DMS153 (cell line): ENCODE results near the gene PIK3R5.
"Not testable (repeated sequence)": the region's sequence is repeated elsewhere in the genome, so short reads cannot be mapped to it uniquely, and the experiment has no call there.

Experiments used
- DNase-seq: peaks from one replicate; lab custom pipeline; 2025; lab: John Stamatoyannopoulos, UW

Gene PIK3R5

DNA sequence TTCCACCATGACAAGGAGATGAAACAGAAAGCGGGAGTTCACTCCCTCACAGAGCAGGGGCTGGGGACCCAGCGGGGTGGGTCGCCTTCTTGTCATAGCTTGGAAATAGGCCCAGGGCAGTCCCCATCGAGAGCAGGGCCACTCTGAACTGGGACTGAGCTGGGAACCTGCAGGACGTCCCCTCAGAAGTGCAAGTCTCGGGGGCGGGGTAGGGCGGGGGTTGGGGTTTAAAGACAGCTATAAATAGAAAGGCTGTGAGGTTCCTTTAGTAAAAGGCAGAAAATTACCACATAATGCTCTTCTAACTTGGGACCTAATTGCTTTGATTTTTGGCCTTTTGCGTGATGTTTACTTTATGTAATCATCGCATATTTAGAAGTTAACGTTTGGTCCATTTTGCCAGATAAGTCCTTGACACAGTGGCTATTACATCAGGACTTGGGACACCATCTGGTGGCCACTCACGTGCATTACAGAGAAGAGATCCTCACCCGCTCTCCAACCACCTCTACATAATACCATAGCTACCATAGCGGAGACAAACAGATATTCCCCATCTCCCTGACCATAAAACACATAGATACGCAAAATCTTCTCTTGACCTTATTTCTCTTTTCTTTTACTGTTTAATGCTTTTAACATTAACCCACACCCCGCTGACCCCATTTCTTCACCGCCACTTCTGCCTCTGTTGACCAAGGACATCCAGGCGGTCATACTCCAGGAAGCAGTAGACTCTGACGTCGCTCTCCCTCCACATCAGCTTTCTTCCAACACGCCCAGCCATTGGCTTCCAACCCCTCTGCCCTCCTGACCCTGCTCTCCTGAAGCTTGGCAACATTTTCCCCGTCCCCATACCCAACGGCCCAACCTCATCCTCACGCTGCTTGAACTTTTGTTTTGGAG is 70.6 kb downstream of the PIK3R5 start:
- no peak for DNase-seq

- no peak for DNase-seq
These were observed 71.3 kb downstream of the PIK3R5 start for GRCh38 chr17:8894202-8894671.

- no peak for DNase-seq
These were observed 71.8 kb downstream of the PIK3R5 start for GRCh38 chr17:8893621-8894201.

DNA sequence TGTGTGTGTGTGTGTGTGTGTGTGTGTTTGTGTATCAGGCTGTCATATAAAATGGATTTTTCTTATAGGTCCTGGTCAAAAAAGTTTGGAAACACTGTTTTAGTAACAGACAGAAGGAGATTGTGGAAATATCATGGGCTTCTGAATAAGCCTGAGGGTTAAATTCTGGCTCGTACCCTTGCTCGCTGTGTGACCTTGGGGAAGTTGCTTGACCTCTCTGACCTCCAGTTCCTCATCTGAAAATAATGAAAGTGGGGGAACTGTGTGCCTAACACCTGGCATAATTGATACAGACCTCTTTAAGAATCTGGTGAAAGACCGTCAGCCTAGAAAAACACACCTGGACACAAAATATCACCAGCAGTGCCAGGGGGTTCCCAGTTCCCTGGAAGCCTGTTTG is 72.4 kb downstream of the PIK3R5 start:
- DNase-seq = no peak

GRCh38 chr17:8892338-8892690 is 73.2 kb downstream of the PIK3R5 start:
- DNase-seq = no peak

DNA sequence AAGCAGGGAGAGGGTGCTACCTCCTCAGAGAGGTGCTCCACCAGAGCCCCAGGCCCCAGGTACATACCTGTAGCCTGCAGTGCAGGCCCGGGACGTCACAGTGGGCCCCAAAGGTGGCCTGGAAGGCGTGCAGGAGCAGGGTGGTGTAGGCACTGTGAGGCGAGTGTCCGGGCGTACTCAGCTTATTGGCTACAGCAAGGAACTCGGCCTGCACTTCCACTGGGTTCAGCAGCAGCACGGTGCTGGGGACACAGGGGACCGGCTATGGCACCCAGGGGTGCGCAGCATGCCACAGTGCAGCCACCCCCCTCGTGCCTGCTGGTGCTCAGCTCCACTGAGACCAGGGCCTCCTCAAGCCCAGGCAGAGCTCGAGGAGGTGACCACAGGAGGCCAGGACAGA is 74.8 kb downstream of the PIK3R5 start:
- no peak for DNase-seq

DNA sequence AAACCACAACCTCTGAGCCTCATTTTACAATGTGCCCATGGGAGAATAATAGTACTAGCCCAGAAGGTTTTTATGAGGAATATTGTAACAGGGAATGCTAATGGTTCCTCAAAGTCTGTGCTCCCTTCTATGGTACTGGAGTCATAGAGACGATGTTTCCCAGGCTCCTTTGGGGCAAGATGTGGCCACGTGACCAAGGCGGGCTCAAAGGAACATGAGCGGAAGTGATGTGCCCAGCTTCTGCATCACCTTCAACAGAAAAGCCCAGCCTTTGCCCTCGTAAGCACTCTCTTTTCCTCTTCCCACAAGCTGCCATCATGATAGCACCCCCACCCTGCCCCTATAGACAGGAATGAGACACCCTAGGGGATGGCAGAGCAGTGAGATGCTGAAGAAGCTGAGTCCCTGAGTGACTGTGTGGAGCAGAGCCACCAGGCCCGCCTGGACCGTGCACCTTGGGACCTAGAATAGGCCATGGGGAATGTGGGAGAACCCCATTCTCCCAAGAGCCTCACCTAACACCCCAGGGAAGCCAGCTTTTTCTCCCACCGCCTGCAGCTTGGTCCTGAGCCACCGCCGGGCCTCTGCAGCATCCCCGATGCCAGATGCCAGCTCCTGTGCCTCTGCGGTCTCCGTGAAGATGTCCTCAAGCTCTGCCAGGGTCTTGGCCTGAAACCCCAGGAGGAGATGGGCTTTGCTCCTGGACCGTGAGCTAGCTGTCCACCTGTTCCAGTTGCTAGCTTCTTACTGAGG is 75.9 kb downstream of the PIK3R5 start:
- no peak for DNase-seq

GRCh38 chr17:8888704-8889302 is 76.7 kb downstream of the PIK3R5 start:
- DNase-seq = no peak

- no peak for DNase-seq
These were observed 77.4 kb downstream of the PIK3R5 start for GRCh38 chr17:8887834-8888703.

DNA sequence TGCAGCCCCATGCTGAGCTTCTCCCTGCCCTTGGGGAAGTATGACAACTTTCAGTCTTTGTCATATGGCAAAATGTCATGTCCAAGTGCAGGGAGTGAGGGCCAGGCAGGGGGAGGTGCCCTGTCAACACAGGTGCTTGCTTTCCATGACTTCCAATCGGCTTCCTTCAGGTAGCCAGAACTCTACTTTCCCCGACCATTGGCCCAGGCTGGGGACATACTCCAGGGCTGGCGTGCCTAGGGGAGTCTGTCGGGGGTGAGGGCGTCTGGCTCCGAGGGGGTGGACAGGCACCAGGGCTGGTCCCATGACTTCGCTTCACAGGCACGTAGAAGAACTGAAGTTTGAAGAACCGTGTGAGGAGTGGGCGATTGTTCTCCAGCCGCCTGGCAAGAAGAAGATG is 78.2 kb downstream of the PIK3R5 start:
- no peak for DNase-seq

DNA sequence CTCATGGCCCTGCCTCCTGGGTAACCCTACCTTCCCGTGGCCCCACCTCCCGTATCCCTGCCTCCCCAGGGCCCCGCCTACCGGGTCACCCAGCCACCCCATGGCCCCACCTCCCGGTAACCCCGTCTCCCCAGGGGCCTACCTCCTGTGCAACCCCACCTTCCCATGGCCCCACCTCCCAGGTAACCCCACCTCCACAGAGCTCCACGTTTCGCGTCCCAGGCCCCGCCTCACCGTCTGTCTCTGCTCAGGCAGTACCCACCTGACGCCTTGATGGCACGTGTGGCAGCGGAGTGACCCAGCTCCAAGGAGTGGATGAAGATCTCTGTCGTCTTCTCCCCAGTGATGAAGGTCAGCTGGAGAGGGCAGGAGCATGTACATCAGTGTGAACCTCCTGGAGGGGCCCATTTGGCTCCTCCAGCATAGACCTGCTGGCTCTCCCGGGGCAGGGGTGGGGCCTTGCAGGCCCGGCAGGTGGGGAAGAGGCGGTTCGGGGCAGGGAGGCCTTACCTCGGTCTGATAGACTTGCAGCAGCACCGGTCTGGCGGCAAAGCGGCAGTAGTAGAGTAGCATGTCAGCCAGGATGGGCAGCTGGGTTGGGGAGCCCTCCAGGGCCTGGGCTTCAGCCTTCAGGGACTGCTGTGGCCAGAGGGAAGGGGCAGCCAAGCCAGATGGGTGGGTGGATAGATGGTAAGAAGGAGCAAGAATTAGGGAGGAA is 79.4 kb downstream of the PIK3R5 start:
- no peak for DNase-seq

GRCh38 chr17:8885163-8885966 is 80.1 kb downstream of the PIK3R5 start:
- not testable (repeated sequence) for DNase-seq

GRCh38 chr17:8884336-8884990 is 81.0 kb downstream of the PIK3R5 start:
- no peak for DNase-seq

DNA sequence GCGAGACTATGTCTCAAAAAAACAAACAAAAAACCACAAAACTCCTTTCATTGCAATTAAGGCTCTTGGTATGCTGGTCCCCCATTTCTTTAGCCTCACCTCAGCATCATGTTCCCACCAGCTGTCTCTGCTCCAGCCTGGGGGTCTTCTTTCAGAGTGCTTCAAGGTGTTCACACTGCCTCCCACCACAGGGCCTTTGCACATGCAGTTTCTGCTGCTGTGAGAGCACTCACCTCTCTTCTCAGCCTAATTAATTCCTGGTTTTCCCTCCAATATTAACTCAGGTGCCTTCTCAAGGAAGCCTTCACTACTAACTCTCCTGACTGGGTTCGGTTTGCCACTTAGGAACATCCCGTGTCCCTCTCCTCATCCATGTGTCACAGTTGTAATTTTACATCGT is 82.2 kb downstream of the PIK3R5 start:
- DNase-seq = no peak

DNA sequence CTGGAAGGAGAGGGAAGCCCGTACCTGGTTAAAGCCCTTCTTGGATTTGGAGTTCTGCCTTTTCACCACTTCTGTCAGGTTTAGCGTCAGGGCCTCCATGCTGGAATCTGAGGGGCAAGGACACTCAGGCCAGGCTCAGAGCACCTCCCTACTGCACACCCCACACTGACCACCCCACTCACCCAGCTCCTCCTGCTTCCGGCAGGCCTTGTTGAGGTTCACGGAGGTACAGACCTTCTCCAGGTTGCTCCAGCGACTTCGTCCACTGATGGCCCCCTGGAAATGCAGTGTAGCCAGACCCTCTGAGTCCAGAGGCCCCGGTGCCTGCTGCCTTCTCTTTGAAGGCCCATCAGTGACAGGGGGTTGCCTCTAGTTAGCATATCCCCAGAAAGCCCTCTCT is 83.9 kb downstream of the PIK3R5 start:
- DNase-seq = no peak

DNA sequence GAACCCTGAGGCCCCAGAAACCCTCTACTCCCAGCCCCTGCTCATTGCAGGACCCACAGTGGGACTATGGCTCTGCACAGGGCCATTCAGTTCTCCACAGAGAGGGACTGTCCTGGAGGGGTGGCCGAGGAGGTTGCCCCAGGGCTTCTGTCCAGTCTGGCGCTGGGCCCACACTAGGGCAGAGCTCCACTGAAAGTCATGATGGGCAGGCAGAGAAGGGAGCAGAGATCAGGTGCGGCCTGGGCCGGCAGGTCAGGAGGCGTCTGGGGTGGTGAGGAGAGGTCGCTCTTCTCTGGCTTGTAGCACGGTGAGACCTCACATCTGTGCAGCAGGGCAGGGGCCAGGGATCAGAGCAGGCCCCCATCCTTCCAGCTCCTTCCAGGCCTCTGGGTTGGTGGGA is 85.0 kb downstream of the PIK3R5 start:
- no peak for DNase-seq

- DNase-seq = no peak
These were observed 86.1 kb downstream of the PIK3R5 start for GRCh38 chr17:8879410-8879809.

- no peak for DNase-seq
These were observed 87.5 kb downstream of the PIK3R5 start for GRCh38 chr17:8877984-8878383.

DNA sequence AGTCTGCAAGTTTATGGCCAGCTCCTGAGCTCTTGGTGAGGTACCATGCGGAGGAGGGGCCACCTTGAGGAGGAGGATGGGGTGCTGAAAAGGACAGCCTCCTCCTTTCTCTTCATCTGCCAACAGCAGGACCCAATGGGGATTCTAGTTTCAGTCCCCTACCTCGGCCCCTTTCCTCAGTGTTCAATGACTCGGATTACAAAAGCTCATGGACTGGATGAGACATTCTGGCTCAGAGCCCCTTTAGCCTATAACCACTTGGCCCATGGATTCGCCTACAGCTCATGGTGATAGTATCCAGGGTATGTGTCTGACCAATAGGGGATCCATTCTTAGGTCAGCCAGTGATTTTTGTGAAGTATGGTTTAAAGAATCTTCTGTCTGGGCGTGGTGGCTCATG is 89.5 kb downstream of the PIK3R5 start:
- no peak for DNase-seq
